HUES48 (cell line): ENCODE measurements around the gene CFLAR.
A peak's percentile ranks its signal among the peaks of the same experiment; 100 is the strongest.

Source experiments
- H3K27ac ChIP-seq: one replicate; pipeline ENCODE4 v1.7.0; 2013; ENCODE audit warnings: low read depth, low read length, inconsistent platforms
- H3K27me3 ChIP-seq: 2 replicates; pipeline ENCODE4 v1.6.1; 2013; ENCODE audit warnings: mild to moderate bottlenecking, low read length; ENCODE audit not compliant: control insufficient read depth, insufficient read depth
- H3K36me3 ChIP-seq: 2 replicates; pipeline ENCODE4 v1.6.1; 2013; ENCODE audit warnings: low read length; ENCODE audit not compliant: control insufficient read depth, insufficient read depth
- H3K4me1 ChIP-seq: 2 replicates; pipeline ENCODE4 v1.6.1; 2013; ENCODE audit warnings: mild to moderate bottlenecking, low read length; ENCODE audit not compliant: control insufficient read depth, insufficient read depth
- H3K4me3 ChIP-seq: 2 replicates; pipeline ENCODE4 v1.5.1; 2013; ENCODE audit warnings: mild to moderate bottlenecking, low read depth, low read length
- H3K9ac ChIP-seq: 2 replicates; pipeline ENCODE4 v1.6.1; 2013; ENCODE audit warnings: mild to moderate bottlenecking, low read depth, low read length, moderate library complexity
- H3K9me3 ChIP-seq: 2 replicates; pipeline ENCODE4 v1.6.1; 2013; ENCODE audit warnings: low read length; ENCODE audit not compliant: control insufficient read depth, insufficient read depth

Gene CFLAR

GRCh38 chr2:201150454-201151020 is 34.6 kb downstream of the CFLAR start:
- Histone ChIP-seq H3K9ac (no peak overlapping the region), H3K36me3 (no peaks in the 10 kb centered on the region), H3K9me3 (no peaks in the 10 kb centered on the region), H3K4me3 (no peak overlapping the region), H3K27ac (no peak overlapping the region), H3K27me3 (no peaks in the 10 kb centered on the region), H3K4me1 (peaks cover 12% of the 10 kb centered on the region)

GRCh38 chr2:201151127-201151981 is 35.4 kb downstream of the CFLAR start:
- Histone ChIP-seq H3K4me3 (no peak overlapping the region), H3K9ac (no peak overlapping the region)

DNA sequence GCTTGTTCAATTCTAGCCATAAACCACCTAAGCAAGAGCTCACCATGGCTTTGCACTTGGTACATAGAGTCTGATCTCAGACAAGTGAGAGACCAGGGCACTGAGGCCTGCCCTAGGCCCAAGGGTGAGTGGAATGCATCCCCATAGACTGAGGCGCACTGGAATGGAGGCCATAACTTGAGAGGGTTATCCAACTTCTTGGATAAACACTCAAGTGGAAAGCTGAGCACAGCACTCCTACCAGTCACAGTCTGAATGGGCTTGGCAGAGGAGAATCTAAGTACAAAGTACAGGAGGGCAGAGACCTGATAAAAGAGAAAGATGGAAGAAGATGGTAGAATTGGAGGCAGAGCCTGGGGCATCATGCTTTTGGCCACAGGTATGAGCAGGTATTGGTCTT is 36.6 kb downstream of the CFLAR start:
- Histone ChIP-seq H3K27ac (no peak overlapping the region), H3K4me3 (no peak overlapping the region), H3K4me1 (peaks cover 12% of the 10 kb centered on the region), H3K36me3 (no peaks in the 10 kb centered on the region), H3K9ac (no peak overlapping the region), H3K27me3 (no peaks in the 10 kb centered on the region), H3K9me3 (no peaks in the 10 kb centered on the region)

More at GRCh38 chr2:201151127-201151981, 35.4 kb downstream of the CFLAR start:
- peak overlapping the region; percentile 2 for H3K27ac ChIP-seq
- no peaks in the 10 kb centered on the region for H3K36me3 ChIP-seq
- peaks cover 12% of the 10 kb centered on the region for H3K4me1 ChIP-seq
- H3K9me3 ChIP-seq, result no peaks in the 10 kb centered on the region
- no peaks in the 10 kb centered on the region for H3K27me3 ChIP-seq

GRCh38 chr2:201152999-201153815 is 37.2 kb downstream of the CFLAR start:
- H3K4me1 ChIP-seq, result peaks cover 18% of the 10 kb centered on the region
- no peak overlapping the region for H3K27ac ChIP-seq
- no peak overlapping the region for H3K4me3 ChIP-seq
- no peaks in the 10 kb centered on the region for H3K27me3 ChIP-seq
- H3K9ac ChIP-seq, result no peak overlapping the region
- H3K9me3 ChIP-seq, result no peaks in the 10 kb centered on the region
- no peaks in the 10 kb centered on the region for H3K36me3 ChIP-seq

GRCh38 chr2:201154615-201155399 is 38.8 kb downstream of the CFLAR start:
- no peak overlapping the region for H3K27ac ChIP-seq
- H3K9me3 ChIP-seq, result no peaks in the 10 kb centered on the region
- no peaks in the 10 kb centered on the region for H3K36me3 ChIP-seq
- H3K27me3 ChIP-seq, result no peaks in the 10 kb centered on the region
- H3K4me1 ChIP-seq, result peaks cover 7% of the 10 kb centered on the region
- H3K4me3 ChIP-seq, result no peak overlapping the region
- no peak overlapping the region for H3K9ac ChIP-seq

GRCh38 chr2:201156036-201156435 is 40.1 kb downstream of the CFLAR start:
- Histone ChIP-seq H3K4me3 (no peak overlapping the region), H3K27me3 (no peaks in the 10 kb centered on the region), H3K36me3 (no peaks in the 10 kb centered on the region; the same call in 1 of the 2 replicates), H3K27ac (no peak overlapping the region), H3K9me3 (no peaks in the 10 kb centered on the region), H3K9ac (no peak overlapping the region), H3K4me1 (peaks cover 7% of the 10 kb centered on the region)

GRCh38 chr2:201156640-201157039 is 40.7 kb downstream of the CFLAR start:
- peaks cover 7% of the 10 kb centered on the region for H3K4me1 ChIP-seq
- H3K27ac ChIP-seq, result no peak overlapping the region
- no peaks in the 10 kb centered on the region; the same call in 1 of the 2 replicates for H3K36me3 ChIP-seq
- H3K9ac ChIP-seq, result no peak overlapping the region
- H3K27me3 ChIP-seq, result no peaks in the 10 kb centered on the region
- H3K9me3 ChIP-seq, result no peaks in the 10 kb centered on the region
- no peak overlapping the region for H3K4me3 ChIP-seq

DNA sequence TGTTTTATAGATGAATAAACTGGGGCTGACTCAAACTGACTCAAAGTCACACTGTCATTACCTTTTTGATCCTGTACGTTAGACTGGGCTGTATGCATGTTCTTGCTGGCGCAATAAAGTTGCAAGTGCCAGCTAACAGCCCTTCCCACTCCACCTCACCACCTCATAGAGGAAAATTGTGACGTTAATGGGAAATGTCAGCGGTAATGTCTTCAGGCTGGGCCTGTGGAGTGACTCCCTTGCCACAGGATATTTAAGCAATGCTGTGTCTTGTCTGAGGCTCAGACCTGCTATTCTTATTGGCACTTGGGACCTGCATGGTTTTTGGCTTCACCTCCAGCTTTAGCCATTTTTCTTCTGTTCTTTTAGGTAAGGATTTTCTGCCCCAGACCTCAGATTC is 41.7 kb downstream of the CFLAR start:
- Histone ChIP-seq H3K27ac (peak overlapping the region; percentile 24), H3K36me3 (peaks cover 2% of the 10 kb centered on the region), H3K9ac (no peak overlapping the region), H3K9me3 (no peaks in the 10 kb centered on the region), H3K27me3 (no peaks in the 10 kb centered on the region), H3K4me3 (no peak overlapping the region), H3K4me1 (peaks cover 7% of the 10 kb centered on the region)

- Histone ChIP-seq H3K4me3 (no peak overlapping the region), H3K9me3 (no peaks in the 10 kb centered on the region), H3K27ac (peak overlapping the region; percentile 24), H3K9ac (no peak overlapping the region), H3K36me3 (peaks cover 6% of the 10 kb centered on the region), H3K4me1 (peaks cover 7% of the 10 kb centered on the region), H3K27me3 (no peaks in the 10 kb centered on the region)
Measured at GRCh38 chr2:201158111-201158929, 42.4 kb downstream of the CFLAR start.

DNA sequence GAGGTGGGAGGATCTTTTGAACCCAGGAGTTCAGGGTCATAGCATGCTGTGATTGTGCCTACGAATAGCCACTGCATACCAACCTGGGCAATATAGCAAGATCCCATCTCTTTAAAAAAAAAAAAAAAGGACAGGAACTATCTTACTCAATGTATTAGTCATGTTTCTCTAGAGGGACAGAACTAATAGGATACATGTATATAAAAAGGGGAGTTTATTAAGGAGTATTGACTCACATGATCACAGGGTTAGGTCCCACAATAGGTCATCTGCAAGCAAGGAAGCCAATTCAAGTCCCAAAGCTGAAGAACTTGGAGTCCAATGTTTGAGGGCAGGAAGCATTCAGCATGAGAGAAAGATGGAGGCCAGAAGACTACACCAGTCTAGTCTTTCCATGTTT is 48.2 kb downstream of the CFLAR start:
- H3K4me1 ChIP-seq, result no peaks in the 10 kb centered on the region
- peaks cover 10% of the 10 kb centered on the region for H3K36me3 ChIP-seq
- H3K27me3 ChIP-seq, result no peaks in the 10 kb centered on the region
- peaks cover 3% of the 10 kb centered on the region for H3K9me3 ChIP-seq
- H3K4me3 ChIP-seq, result no peak overlapping the region
- H3K27ac ChIP-seq, result no peak overlapping the region
- no peak overlapping the region for H3K9ac ChIP-seq
